Hematopoietic multipotent progenitor cell (in vitro differentiated cells): ENCODE data around the gene THOC7. TPM values are rescaled to one million over a fixed set of nuclear protein-coding genes. Genes with fewer than 3 reads are reported as not detected.

ENCODE experiments used
- small RNA-seq: library from RNA; depleted of rRNA; stranded (forward); fragments of <200 nt; gene quantifications from one replicate; pipeline ENCODE3, GENCODE V24; 2012
- total RNA-seq: library from RNA; depleted of rRNA; stranded (reverse); fragments of >200 nt; gene quantifications from one replicate; pipeline ENCODE4 v1.2.3, GENCODE V29; 2012

The THOC7 gene
- total RNA-seq, 1 donor: 11.0 TPM

Small RNA genes lying within 50 kb of the gene (small RNA-seq; reads per million reads assigned to genes)
- gene SCAANT1: not detected

Other genes starting within 250 kb of the THOC7 start
- gene SNTN, start 211.1 kb downstream of the THOC7 start, total RNA-seq: not detected
- not detected for gene C3orf49, start 44.5 kb downstream of the THOC7 start, total RNA-seq
- gene ATXN7, start 62 bp upstream of the THOC7 start, total RNA-seq: 21.5 TPM
- gene SCAANT1, start 48.6 kb upstream of the THOC7 start, total RNA-seq: not detected
- 63.0 TPM for gene PSMD6, start 159.7 kb upstream of the THOC7 start, total RNA-seq